Stimulated activated CD8-positive, alpha-beta memory T cell treated with anti-CD3 and anti-CD28 coated beads, Interleukin-15, amount 100 ng/mL, for 1 hour (primary cell): ENCODE data around the gene SRD5A2.

Source experiments
- DNase-seq: peaks from one replicate; pipeline ENCODE4 v3.0.0-alpha.2; 2020; ENCODE audit warnings: low read depth

SRD5A2 gene

GRCh38 chr2:31580321-31581117 lies at the start of gene SRD5A2:
TSS of gene SRD5A2 (minus strand) at chr2:31580938. CDS start at chr2:31580900, 38 bp downstream.
- no peak for DNase-seq

GRCh38 chr2:31606509-31606908 lies 25.8 kb upstream of the SRD5A2 start:
- no peak for DNase-seq

- DNase-seq = no peak
These were observed 18.0 kb upstream of the SRD5A2 start for GRCh38 chr2:31598694-31599093.

- DNase-seq = no peak
These were observed 5.5 kb upstream of the SRD5A2 start for GRCh38 chr2:31586230-31586629.

- no peak for DNase-seq
These were observed 522 bp upstream of the SRD5A2 start for GRCh38 chr2:31581124-31581795.

- DNase-seq = no peak
These were observed 780 bp downstream of the SRD5A2 start for GRCh38 chr2:31579996-31580320.

GRCh38 chr2:31578316-31578715 lies 2.4 kb downstream of the SRD5A2 start:
- DNase-seq = no peak

- DNase-seq = no peak
These were observed 3.6 kb downstream of the SRD5A2 start for GRCh38 chr2:31577143-31577542.

- DNase-seq = no peak
These were observed 12.0 kb downstream of the SRD5A2 start for GRCh38 chr2:31568585-31569201.

GRCh38 chr2:31567679-31568078 lies 13.1 kb downstream of the SRD5A2 start:
- no peak for DNase-seq

- DNase-seq = no peak
These were observed 17.4 kb downstream of the SRD5A2 start for GRCh38 chr2:31563273-31563839.

GRCh38 chr2:31561823-31562222 lies 18.9 kb downstream of the SRD5A2 start:
- no peak for DNase-seq

GRCh38 chr2:31558401-31559295 lies 22.1 kb downstream of the SRD5A2 start:
- DNase-seq = no peak

- DNase-seq = no peak
These were observed 23.8 kb downstream of the SRD5A2 start for GRCh38 chr2:31556940-31557339.

- DNase-seq = no peak
These were observed 24.6 kb downstream of the SRD5A2 start for GRCh38 chr2:31555967-31556706.

GRCh38 chr2:31553362-31553761 lies 27.4 kb downstream of the SRD5A2 start:
- no peak for DNase-seq

GRCh38 chr2:31547485-31547884 lies 33.3 kb downstream of the SRD5A2 start:
- DNase-seq = no peak

- no peak for DNase-seq
These were observed 38.9 kb downstream of the SRD5A2 start for GRCh38 chr2:31541853-31542252.

- DNase-seq = no peak
These were observed 41.2 kb downstream of the SRD5A2 start for GRCh38 chr2:31539505-31539904.

- no peak for DNase-seq
These were observed 45.0 kb downstream of the SRD5A2 start for GRCh38 chr2:31535768-31536167.

- no peak for DNase-seq
These were observed 46.1 kb downstream of the SRD5A2 start for GRCh38 chr2:31534636-31535035.
